GM19467 (cell line): Measurements from ENCODE around the gene STAT2.
"Not testable (repeated sequence)": the region's sequence is repeated elsewhere in the genome, so short reads cannot be mapped to it uniquely, and the experiment has no call there.

ENCODE experiments used
- ATAC-seq: cut with Tn5 transposase; IDR thresholded peaks from one replicate; pipeline ENCODE4 v1.9.1; 2021; ENCODE audit warnings: mild to moderate bottlenecking, moderate library complexity; ENCODE audit not compliant: unreplicated experiment

STAT2 gene

GRCh38 chr12:56359851-56360767, at the start of gene STAT2:
Gene STAT2 (minus strand): TSS chr12:56360107. CDS start chr12:56356571, 3,536 bp downstream.
- peak; percentile 94 for ATAC-seq

- no peak for ATAC-seq
Measured at GRCh38 chr12:56408799-56409417, 49.0 kb upstream of the STAT2 start.

- not testable (repeated sequence) for ATAC-seq
Measured at GRCh38 chr12:56404227-56404626, 44.3 kb upstream of the STAT2 start.

GRCh38 chr12:56401612-56402011, 41.7 kb upstream of the STAT2 start:
- ATAC-seq, result not testable (repeated sequence)

GRCh38 chr12:56401125-56401524, 41.2 kb upstream of the STAT2 start:
- ATAC-seq, result not testable (repeated sequence)

- ATAC-seq, result not testable (repeated sequence)
Measured at GRCh38 chr12:56399466-56399865, 39.6 kb upstream of the STAT2 start.

- ATAC-seq, result no peak
Measured at GRCh38 chr12:56398324-56398723, 38.4 kb upstream of the STAT2 start.

GRCh38 chr12:56392331-56392730, 32.4 kb upstream of the STAT2 start:
- no peak for ATAC-seq

- no peak for ATAC-seq
Measured at GRCh38 chr12:56391721-56392120, 31.8 kb upstream of the STAT2 start.

GRCh38 chr12:56389412-56389811, 29.5 kb upstream of the STAT2 start:
- ATAC-seq, result no peak

GRCh38 chr12:56387152-56387736, 27.3 kb upstream of the STAT2 start:
- no peak for ATAC-seq

- no peak for ATAC-seq
Measured at GRCh38 chr12:56385873-56386272, 26.0 kb upstream of the STAT2 start.

GRCh38 chr12:56382611-56383010, 22.7 kb upstream of the STAT2 start:
- no peak for ATAC-seq

GRCh38 chr12:56377989-56378316, 18.0 kb upstream of the STAT2 start:
- ATAC-seq, result no peak

GRCh38 chr12:56377310-56377988, 17.5 kb upstream of the STAT2 start:
- no peak for ATAC-seq

GRCh38 chr12:56375598-56376434, 15.9 kb upstream of the STAT2 start:
- peak; percentile 73 for ATAC-seq

- ATAC-seq, result no peak
Measured at GRCh38 chr12:56374726-56375597, 15.1 kb upstream of the STAT2 start.

- no peak for ATAC-seq
Measured at GRCh38 chr12:56373515-56373914, 13.6 kb upstream of the STAT2 start.

GRCh38 chr12:56366948-56367347, 7.0 kb upstream of the STAT2 start:
- no peak for ATAC-seq
